Astrocyte (in vitro differentiated cells and primary cell): ENCODE results near the gene CCNL2.

ENCODE experiments used
- CTCF ChIP-seq: IDR thresholded peaks from 2 replicates; pipeline ENCODE4 v1.5.1; 2011; ENCODE audit warnings: low read depth, mild to moderate bottlenecking, inconsistent platforms, low read length, moderate library complexity; ENCODE audit not compliant: insufficient read depth
- EZH2 ChIP-seq: IDR thresholded peaks from 2 replicates; pipeline ENCODE4 v1.6.1; 2012; ENCODE audit warnings: mild to moderate bottlenecking, low read length, inconsistent platforms; ENCODE audit not compliant: insufficient read depth

DNA sequence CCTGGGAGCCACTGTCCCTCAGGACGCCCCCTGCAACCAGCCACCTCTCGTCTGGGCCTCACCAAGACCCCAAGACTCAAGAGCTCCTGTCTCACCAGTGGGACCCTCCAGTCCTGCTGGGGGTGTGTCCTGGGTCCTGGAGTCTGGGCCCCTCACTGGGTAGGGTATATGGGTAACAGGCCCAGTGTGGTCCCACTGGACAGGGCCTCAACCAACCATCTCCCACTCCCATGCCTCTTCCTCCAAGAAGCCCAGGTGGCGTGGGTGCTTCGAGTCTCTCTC, 35.6 kb upstream of the CCNL2 start:
- TF ChIP-seq CTCF (no peak), EZH2 (no peak)
